TTC549 (cell line): ENCODE data around the gene DNMT3A.

Experiments used
- FAIRE-seq: peaks from 2 replicates; lab custom pipeline; 2012; peaks lifted over from hg19 to GRCh38; lab: Jason Lieb, UNC

The DNMT3A gene

GRCh38 chr2:25304826-25305596 lies 36.7 kb downstream of the DNMT3A start:
- no peak for FAIRE-seq

- FAIRE-seq = no peak
Measured at GRCh38 chr2:25304321-25304720, 37.4 kb downstream of the DNMT3A start.

GRCh38 chr2:25303633-25304236 lies 38.0 kb downstream of the DNMT3A start:
- no peak for FAIRE-seq

- FAIRE-seq = no peak
Measured at GRCh38 chr2:25302758-25303375, 38.9 kb downstream of the DNMT3A start.

- no peak for FAIRE-seq
Measured at GRCh38 chr2:25301453-25302352, 40.0 kb downstream of the DNMT3A start.

- FAIRE-seq = no peak
Measured at GRCh38 chr2:25300001-25300400, 41.7 kb downstream of the DNMT3A start.

GRCh38 chr2:25298776-25299431 lies 42.8 kb downstream of the DNMT3A start:
- FAIRE-seq = no peak

- FAIRE-seq = no peak
Measured at GRCh38 chr2:25297738-25298137, 44.0 kb downstream of the DNMT3A start.

GRCh38 chr2:25295621-25296020 lies 46.1 kb downstream of the DNMT3A start:
- no peak for FAIRE-seq

- no peak for FAIRE-seq
Measured at GRCh38 chr2:25294573-25295462, 46.9 kb downstream of the DNMT3A start.

- FAIRE-seq = no peak
Measured at GRCh38 chr2:25293958-25294562, 47.7 kb downstream of the DNMT3A start.

- FAIRE-seq = no peak
Measured at GRCh38 chr2:25293145-25293544, 48.6 kb downstream of the DNMT3A start.

- no peak for FAIRE-seq
Measured at GRCh38 chr2:25292408-25292807, 49.3 kb downstream of the DNMT3A start.

GRCh38 chr2:25290811-25291495 lies 50.8 kb downstream of the DNMT3A start:
- FAIRE-seq = no peak

- FAIRE-seq = no peak
Measured at GRCh38 chr2:25286723-25287483, 54.8 kb downstream of the DNMT3A start.

GRCh38 chr2:25286025-25286400 lies 55.7 kb downstream of the DNMT3A start:
- FAIRE-seq = no peak

GRCh38 chr2:25285265-25286024 lies 56.3 kb downstream of the DNMT3A start:
- no peak for FAIRE-seq

GRCh38 chr2:25284756-25285155 lies 57.0 kb downstream of the DNMT3A start:
- FAIRE-seq = no peak
